Fibroblast of lung (primary cell): ENCODE measurements around the gene TENM3.

Experiments used
- EZH2 ChIP-seq: IDR thresholded peaks from 2 replicates; pipeline ENCODE4 v1.5.1; 2012; ENCODE audit warnings: low read length, control low read depth, mild to moderate bottlenecking; ENCODE audit errors: missing control alignments
- TF ChIP-seq, protein P1 (sequence below), 2 donors: IDR thresholded peaks in 1 of 2; conservative IDR thresholded peaks in 1 of 2; 1 replicate in 1 of 2; 2 replicates in 1 of 2; pipeline ENCODE4 v1.5.1; 2011 to 2012; ENCODE audit warnings: low read length in 2 of 2, control low read depth in 1 of 2, inconsistent platforms in 1 of 2, low read depth in 1 of 2, mild to moderate bottlenecking in 1 of 2

DNA sequence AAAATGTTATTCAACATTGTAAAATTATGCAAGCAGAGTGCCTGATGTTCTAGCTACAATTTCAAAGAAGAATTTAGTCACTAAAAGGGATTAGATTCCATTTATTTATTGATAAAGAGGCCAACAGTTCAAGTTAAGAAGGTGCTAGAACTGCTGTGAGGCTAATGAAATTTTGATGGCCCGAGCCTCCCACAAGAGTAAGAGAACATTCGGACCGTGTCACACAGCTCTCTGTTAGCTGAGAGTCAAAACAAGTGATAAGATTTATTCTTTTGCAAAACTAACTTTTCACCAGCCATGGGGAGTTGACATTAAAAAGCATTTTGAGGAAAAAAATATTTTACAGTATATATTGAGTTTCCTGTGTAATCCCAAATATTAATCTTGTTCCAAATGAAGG, 106.8 kb downstream of the TENM3 start:
- TF ChIP-seq, protein P1, sequence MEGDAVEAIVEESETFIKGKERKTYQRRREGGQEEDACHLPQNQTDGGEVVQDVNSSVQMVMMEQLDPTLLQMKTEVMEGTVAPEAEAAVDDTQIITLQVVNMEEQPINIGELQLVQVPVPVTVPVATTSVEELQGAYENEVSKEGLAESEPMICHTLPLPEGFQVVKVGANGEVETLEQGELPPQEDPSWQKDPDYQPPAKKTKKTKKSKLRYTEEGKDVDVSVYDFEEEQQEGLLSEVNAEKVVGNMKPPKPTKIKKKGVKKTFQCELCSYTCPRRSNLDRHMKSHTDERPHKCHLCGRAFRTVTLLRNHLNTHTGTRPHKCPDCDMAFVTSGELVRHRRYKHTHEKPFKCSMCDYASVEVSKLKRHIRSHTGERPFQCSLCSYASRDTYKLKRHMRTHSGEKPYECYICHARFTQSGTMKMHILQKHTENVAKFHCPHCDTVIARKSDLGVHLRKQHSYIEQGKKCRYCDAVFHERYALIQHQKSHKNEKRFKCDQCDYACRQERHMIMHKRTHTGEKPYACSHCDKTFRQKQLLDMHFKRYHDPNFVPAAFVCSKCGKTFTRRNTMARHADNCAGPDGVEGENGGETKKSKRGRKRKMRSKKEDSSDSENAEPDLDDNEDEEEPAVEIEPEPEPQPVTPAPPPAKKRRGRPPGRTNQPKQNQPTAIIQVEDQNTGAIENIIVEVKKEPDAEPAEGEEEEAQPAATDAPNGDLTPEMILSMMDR (conservative IDR thresholded peaks at IDR 0.05 in 1 of 2, IDR thresholded peaks at IDR 0.05 in 1 of 2; ENCODE audit: low read depth in 1 of 2, low read length in 2 of 2) = no peak
- no peak for TF ChIP-seq EZH2
